Bronchial epithelial cell (primary cell): ENCODE measurements around the gene GMPR2. TPM values are rescaled to one million over a fixed set of nuclear protein-coding genes. Genes with fewer than 3 reads are reported as not detected.
A peak's percentile ranks its signal among the peaks of the same experiment; 100 is the strongest.

Experiments used
- DNase-seq: peaks from one replicate; pipeline ENCODE4 v3.0.0-alpha.2; 2010; ENCODE audit warnings: low read depth
- FAIRE-seq: peaks from 2 replicates; lab custom pipeline; 2011; peaks lifted over from hg19 to GRCh38; lab: Jason Lieb, UNC
- H3K27me3 ChIP-seq: 2 replicates; pipeline ENCODE4 v1.5.1; 2011; ENCODE audit warnings: low read length; ENCODE audit not compliant: control insufficient read depth, insufficient read depth
- H3K36me3 ChIP-seq: 2 replicates; pipeline ENCODE4 v1.5.1; 2011; ENCODE audit warnings: low read length; ENCODE audit not compliant: control insufficient read depth, insufficient read depth
- H3K4me3 ChIP-seq: 2 replicates; pipeline ENCODE4 v1.5.1; 2011; ENCODE audit warnings: mild to moderate bottlenecking, low read depth, low read length, control low read depth
- total RNA-seq: library from RNA; depleted of rRNA; stranded (reverse); fragments of >200 nt; gene quantifications from 2 replicates; pipeline ENCODE4 v1.2.1, GENCODE V29; 2014
- TF ChIP-seq, protein P1 (sequence below): IDR thresholded peaks from 2 replicates; pipeline ENCODE4 v1.5.1; 2011; ENCODE audit warnings: mild to moderate bottlenecking, moderate library complexity, low read length, control low read depth, inconsistent platforms; ENCODE audit not compliant: insufficient read depth, severe bottlenecking

The GMPR2 gene
- total RNA-seq, 1 donor from 2014 or later, result 98.7 TPM

- TF ChIP-seq, protein P1, sequence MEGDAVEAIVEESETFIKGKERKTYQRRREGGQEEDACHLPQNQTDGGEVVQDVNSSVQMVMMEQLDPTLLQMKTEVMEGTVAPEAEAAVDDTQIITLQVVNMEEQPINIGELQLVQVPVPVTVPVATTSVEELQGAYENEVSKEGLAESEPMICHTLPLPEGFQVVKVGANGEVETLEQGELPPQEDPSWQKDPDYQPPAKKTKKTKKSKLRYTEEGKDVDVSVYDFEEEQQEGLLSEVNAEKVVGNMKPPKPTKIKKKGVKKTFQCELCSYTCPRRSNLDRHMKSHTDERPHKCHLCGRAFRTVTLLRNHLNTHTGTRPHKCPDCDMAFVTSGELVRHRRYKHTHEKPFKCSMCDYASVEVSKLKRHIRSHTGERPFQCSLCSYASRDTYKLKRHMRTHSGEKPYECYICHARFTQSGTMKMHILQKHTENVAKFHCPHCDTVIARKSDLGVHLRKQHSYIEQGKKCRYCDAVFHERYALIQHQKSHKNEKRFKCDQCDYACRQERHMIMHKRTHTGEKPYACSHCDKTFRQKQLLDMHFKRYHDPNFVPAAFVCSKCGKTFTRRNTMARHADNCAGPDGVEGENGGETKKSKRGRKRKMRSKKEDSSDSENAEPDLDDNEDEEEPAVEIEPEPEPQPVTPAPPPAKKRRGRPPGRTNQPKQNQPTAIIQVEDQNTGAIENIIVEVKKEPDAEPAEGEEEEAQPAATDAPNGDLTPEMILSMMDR, result peak; percentile 48
- no peak overlapping the region for H3K4me3 ChIP-seq
- DNase-seq, result peak; percentile 62
- no peaks in the 10 kb centered on the region for H3K36me3 ChIP-seq
- no peaks in the 10 kb centered on the region for H3K27me3 ChIP-seq
- no peak for FAIRE-seq
These were observed 46.8 kb downstream of the GMPR2 start for GRCh38 chr14:24279301-24280186.

DNA sequence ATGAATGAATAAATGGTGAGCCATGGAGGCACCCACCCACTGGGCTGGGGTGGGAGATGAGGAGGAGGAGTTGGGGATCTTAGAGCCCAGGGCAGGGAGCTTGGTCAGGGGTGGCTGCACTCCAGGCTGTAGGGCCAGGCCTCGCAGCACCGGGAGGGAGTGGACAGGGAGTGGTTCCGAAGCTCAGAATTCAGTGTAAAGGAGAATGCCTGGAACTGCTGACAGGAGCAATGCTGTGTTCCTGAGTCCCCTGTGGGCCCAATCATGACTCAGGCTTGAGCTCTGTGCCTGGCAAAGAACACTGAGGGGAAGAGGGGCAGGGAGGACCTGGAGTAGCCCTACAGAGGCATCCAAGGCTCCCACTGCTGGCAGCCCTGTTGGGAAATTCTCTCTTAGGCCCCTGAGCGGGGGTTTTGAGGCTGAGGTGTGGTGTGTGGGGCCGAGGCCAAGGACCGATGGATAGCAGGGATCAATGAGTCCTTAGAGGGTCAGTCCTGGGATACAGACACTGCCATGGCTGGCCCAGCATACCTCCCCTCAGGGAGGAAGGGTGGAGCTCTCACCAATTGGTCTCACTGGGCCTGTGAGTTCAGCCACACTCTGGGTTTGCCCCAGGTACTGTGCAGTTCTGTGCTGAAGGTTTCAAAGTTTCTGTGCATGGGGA lies 48.2 kb downstream of the GMPR2 start:
- FAIRE-seq, result no peak
- TF ChIP-seq, protein P1, result no peak

GRCh38 chr14:24281636-24282035 lies 48.9 kb downstream of the GMPR2 start:
- FAIRE-seq (no peak), DNase-seq (no peak)
- Histone ChIP-seq H3K4me3 (no peak overlapping the region), H3K27me3 (no peaks in the 10 kb centered on the region), H3K36me3 (no peaks in the 10 kb centered on the region)
- TF ChIP-seq, protein P1, result no peak

More for the DNA sequence above, 48.2 kb downstream of the GMPR2 start:
- H3K27me3 ChIP-seq, result no peaks in the 10 kb centered on the region
- DNase-seq, result peak; percentile 39
- no peaks in the 10 kb centered on the region for H3K36me3 ChIP-seq
- H3K4me3 ChIP-seq, result no peak overlapping the region

- H3K4me3 ChIP-seq, result no peak overlapping the region
- no peaks in the 10 kb centered on the region for H3K36me3 ChIP-seq
- H3K27me3 ChIP-seq, result no peaks in the 10 kb centered on the region
- TF ChIP-seq, protein P1, result no peak
- FAIRE-seq, result no peak
- no peak for DNase-seq
These were observed 50.0 kb downstream of the GMPR2 start for GRCh38 chr14:24282736-24283135.

DNA sequence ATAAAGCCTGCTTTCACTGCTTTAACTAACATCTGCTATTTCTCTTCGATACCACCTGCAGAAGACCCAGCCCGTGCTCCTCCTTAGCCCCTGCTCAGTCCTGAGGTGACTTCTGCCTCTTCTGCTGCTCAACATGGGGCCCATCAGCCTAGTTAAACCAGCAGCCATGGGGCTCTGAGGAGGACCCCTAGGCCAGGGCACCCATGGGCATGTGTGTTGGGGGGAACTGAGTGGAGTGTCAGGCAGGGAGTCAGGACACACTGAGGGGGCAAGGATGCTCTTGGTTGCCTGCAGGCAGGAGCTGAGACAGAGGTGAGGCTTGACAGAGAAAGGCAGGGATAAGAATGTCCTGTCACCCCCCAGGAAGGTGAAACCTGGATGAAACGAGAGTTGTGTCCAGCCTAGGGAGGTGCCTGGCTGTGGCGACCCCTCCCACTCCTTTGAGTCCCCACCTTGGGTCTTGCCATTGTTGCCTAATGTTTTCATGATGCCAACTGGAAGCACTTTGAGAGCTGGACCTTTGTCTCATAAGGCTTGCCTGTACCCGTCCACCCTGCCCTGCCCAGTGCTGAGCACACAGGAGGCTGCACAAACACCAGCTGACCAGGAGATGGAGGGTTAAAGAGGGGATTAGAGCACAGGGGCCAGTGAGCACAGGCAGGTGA lies 51.2 kb downstream of the GMPR2 start:
- FAIRE-seq (no peak), DNase-seq (peak; percentile 62)
- TF ChIP-seq, protein P1, result no peak
- Histone ChIP-seq H3K27me3 (no peaks in the 10 kb centered on the region), H3K36me3 (no peaks in the 10 kb centered on the region), H3K4me3 (no peak overlapping the region)
